NOMO-1 treated with DMSO at 0.1 percent for 48 hours (cell line): Measurements from ENCODE around the gene DIP2B.
"Not testable (repeated sequence)": the region's sequence is repeated elsewhere in the genome, so short reads cannot be mapped to it uniquely, and the experiment has no call there.

Source experiments
- DNase-seq: peaks from one replicate; lab custom pipeline; 2025; ENCODE audit not compliant: unreplicated experiment; lab: John Stamatoyannopoulos, UW

The DIP2B gene

GRCh38 chr12:50504798-50505674, at the start of gene DIP2B:
Gene DIP2B, plus strand, starts transcription at chr12:50504985. Its CDS starts 156 bp downstream, at chr12:50505141.
- peak; percentile 89 for DNase-seq

- DNase-seq = no peak
Measured at GRCh38 chr12:50458606-50459005, 46.2 kb upstream of the DIP2B start.

- DNase-seq = no peak
Measured at GRCh38 chr12:50467439-50467838, 37.3 kb upstream of the DIP2B start.

- no peak for DNase-seq
Measured at GRCh38 chr12:50477241-50477832, 27.4 kb upstream of the DIP2B start.

- DNase-seq = no peak
Measured at GRCh38 chr12:50482571-50482970, 22.2 kb upstream of the DIP2B start.

GRCh38 chr12:50483488-50483887, 21.3 kb upstream of the DIP2B start:
- DNase-seq = no peak

- DNase-seq = no peak
Measured at GRCh38 chr12:50488801-50489200, 16.0 kb upstream of the DIP2B start.

- DNase-seq = not testable (repeated sequence)
Measured at GRCh38 chr12:50498119-50498518, 6.7 kb upstream of the DIP2B start.

- DNase-seq = peak; percentile 85
Measured at GRCh38 chr12:50505675-50506530, 1.1 kb downstream of the DIP2B start.

GRCh38 chr12:50506753-50507473, 2.1 kb downstream of the DIP2B start:
- DNase-seq = no peak

GRCh38 chr12:50507474-50507838, 2.7 kb downstream of the DIP2B start:
- DNase-seq = no peak

GRCh38 chr12:50507930-50508329, 3.1 kb downstream of the DIP2B start:
- no peak for DNase-seq

GRCh38 chr12:50508414-50508813, 3.6 kb downstream of the DIP2B start:
- DNase-seq = peak; percentile 17

GRCh38 chr12:50508970-50509663, 4.3 kb downstream of the DIP2B start:
- peak; percentile 61 for DNase-seq

- no peak for DNase-seq
Measured at GRCh38 chr12:50514526-50515276, 9.9 kb downstream of the DIP2B start.

GRCh38 chr12:50515587-50515986, 10.8 kb downstream of the DIP2B start:
- DNase-seq = peak; percentile 17

GRCh38 chr12:50517421-50518048, 12.8 kb downstream of the DIP2B start:
- peak; percentile 97 for DNase-seq

- DNase-seq = no peak
Measured at GRCh38 chr12:50518090-50518489, 13.3 kb downstream of the DIP2B start.

GRCh38 chr12:50519353-50519752, 14.6 kb downstream of the DIP2B start:
- DNase-seq = no peak
